Keratinocyte (primary cell): Measurements from ENCODE around the gene RGPD8.

Experiments
- CTCF ChIP-seq, 3 experiments: IDR thresholded peaks in 1 of 3; conservative IDR thresholded peaks in 1 of 3; optimal IDR thresholded peaks in 1 of 3; 2 replicates in 2 of 3; 3 replicates in 1 of 3; pipeline versions ENCODE3 to v1.5.1; 2011; ENCODE audit warnings: low read length in 3 of 3, mild to moderate bottlenecking in 3 of 3, moderate library complexity in 2 of 3, control low read depth in 1 of 3, inconsistent platforms in 1 of 3; ENCODE audit not compliant: insufficient read depth in 2 of 3; ENCODE audit errors: extremely low read depth in 1 of 3
- EZH2 ChIP-seq: IDR thresholded peaks from one replicate; pipeline ENCODE4 v1.6.1; 2012; ENCODE audit warnings: inconsistent platforms, mild to moderate bottlenecking, low read length, moderate library complexity

GRCh38 chr2:112339986-112340385 lies 93.5 kb downstream of the RGPD8 start:
- TF ChIP-seq EZH2 (no peak), CTCF (optimal IDR thresholded peaks at IDR 0.05 in 1 of 3, IDR thresholded peaks at IDR 0.05 in 1 of 3, conservative IDR thresholded peaks at IDR 0.05 in 1 of 3; ENCODE audit: extremely low read depth in 1 of 3, insufficient read depth in 2 of 3, low read length in 3 of 3) (no peak)
